ENCODE results near the gene TRERF1.

- TF ChIP-seq CTCF (IDR thresholded peaks at IDR 0.05) (no peak), POLR2A (IDR thresholded peaks at IDR 0.05) (no peak)
Observed at GRCh38 chr6:42331019-42331418, 120.7 kb downstream of the TRERF1 start.

Data from transverse colon (tissue), 3 donors.